ENCODE results near the gene CCDC92.

Gene CCDC92

DNA sequence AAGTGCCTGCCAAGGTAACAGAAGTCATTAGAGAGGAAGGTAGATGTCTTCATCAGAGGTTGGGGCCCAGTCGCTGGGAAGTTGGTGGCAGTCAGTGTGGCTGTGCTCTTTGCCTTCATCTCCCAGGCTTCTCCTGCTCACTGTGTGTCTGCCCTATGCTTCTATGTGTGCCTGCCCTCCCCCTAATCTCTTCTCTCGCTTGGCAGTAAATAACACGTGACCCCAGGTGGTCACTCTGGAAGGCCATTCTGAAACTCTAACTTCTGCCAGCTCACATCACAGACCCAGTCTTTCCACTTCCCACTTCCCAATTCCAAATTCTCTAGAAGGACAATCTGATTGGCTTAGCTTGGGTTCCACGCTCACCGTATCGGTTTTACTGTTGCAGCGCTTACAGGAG, 9.6 kb upstream of the CCDC92 start:
- no peaks in the 10 kb centered on the region for H3K27me3 Mint-ChIP-seq (ENCODE audit: low read depth)
- H3K4me3 Mint-ChIP-seq = no peak overlapping the region
- TF ChIP-seq, protein P1, sequence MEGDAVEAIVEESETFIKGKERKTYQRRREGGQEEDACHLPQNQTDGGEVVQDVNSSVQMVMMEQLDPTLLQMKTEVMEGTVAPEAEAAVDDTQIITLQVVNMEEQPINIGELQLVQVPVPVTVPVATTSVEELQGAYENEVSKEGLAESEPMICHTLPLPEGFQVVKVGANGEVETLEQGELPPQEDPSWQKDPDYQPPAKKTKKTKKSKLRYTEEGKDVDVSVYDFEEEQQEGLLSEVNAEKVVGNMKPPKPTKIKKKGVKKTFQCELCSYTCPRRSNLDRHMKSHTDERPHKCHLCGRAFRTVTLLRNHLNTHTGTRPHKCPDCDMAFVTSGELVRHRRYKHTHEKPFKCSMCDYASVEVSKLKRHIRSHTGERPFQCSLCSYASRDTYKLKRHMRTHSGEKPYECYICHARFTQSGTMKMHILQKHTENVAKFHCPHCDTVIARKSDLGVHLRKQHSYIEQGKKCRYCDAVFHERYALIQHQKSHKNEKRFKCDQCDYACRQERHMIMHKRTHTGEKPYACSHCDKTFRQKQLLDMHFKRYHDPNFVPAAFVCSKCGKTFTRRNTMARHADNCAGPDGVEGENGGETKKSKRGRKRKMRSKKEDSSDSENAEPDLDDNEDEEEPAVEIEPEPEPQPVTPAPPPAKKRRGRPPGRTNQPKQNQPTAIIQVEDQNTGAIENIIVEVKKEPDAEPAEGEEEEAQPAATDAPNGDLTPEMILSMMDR (IDR thresholded peaks at IDR 0.05; ENCODE audit: unreplicated experiment in 3 of 3) = no peak
- peaks cover 32% of the 10 kb centered on the region for H3K36me3 Mint-ChIP-seq (ENCODE audit: low read depth)
- H3K27ac Mint-ChIP-seq = no peak overlapping the region
- peaks cover 25% of the 10 kb centered on the region for H3K4me1 Mint-ChIP-seq
- no peaks in the 10 kb centered on the region for H3K9me3 Mint-ChIP-seq

DNA sequence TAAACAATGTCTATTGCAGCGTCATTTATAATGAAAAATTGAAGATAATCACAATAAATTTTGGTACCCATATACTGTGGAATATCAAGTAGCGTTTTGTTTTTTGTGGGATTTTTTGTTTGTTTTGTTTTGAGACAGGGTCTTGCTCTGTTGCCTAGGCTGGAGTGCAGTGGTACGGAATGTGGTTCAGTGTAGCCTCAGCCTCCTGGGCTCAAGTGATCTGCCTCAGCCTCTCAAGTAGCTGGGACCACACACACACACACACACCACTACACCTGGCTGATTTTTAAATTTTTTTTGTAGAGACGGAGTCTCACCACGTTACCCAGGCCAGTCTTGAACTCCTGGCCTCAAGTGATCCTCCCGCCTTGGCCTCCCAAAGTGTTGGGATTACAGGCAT, 6.9 kb upstream of the CCDC92 start:
- Mint-ChIP-seq H3K36me3 (ENCODE audit: low read depth) (peaks cover 51% of the 10 kb centered on the region), H3K4me1 (peaks cover 17% of the 10 kb centered on the region), H3K27me3 (ENCODE audit: low read depth) (no peaks in the 10 kb centered on the region), H3K4me3 (no peak overlapping the region), H3K27ac (no peak overlapping the region), H3K9me3 (no peaks in the 10 kb centered on the region)
- TF ChIP-seq, protein P1 (IDR thresholded peaks at IDR 0.05; ENCODE audit: unreplicated experiment in 3 of 3) = no peak

- Mint-ChIP-seq H3K27me3 (ENCODE audit: low read depth) (no peaks in the 10 kb centered on the region), H3K4me1 (peaks cover 21% of the 10 kb centered on the region), H3K27ac (peak overlapping the region in 1 of 3 experiments; percentile 2), H3K9me3 (no peaks in the 10 kb centered on the region), H3K4me3 (no peak overlapping the region), H3K36me3 (ENCODE audit: low read depth) (peaks cover 38% of the 10 kb centered on the region)
- TF ChIP-seq, protein P1 (IDR thresholded peaks at IDR 0.05; ENCODE audit: unreplicated experiment in 3 of 3) = no peak
Observed at GRCh38 chr12:123976227-123976826, 3.7 kb upstream of the CCDC92 start.

GRCh38 chr12:123973552-123974341, 1.1 kb upstream of the CCDC92 start:
- H3K27me3 Mint-ChIP-seq (ENCODE audit: low read depth) = no peaks in the 10 kb centered on the region
- H3K4me1 Mint-ChIP-seq = peaks cover 45% of the 10 kb centered on the region
- no peaks in the 10 kb centered on the region for H3K9me3 Mint-ChIP-seq
- peak overlapping the region; percentile 95 to 99 (median 97) for H3K4me3 Mint-ChIP-seq
- H3K36me3 Mint-ChIP-seq (ENCODE audit: low read depth) = peaks cover 30% of the 10 kb centered on the region
- TF ChIP-seq, protein P1 (IDR thresholded peaks at IDR 0.05; ENCODE audit: unreplicated experiment in 3 of 3) = no peak
- H3K27ac Mint-ChIP-seq = peak overlapping the region; percentile 90 to 95 (median 95)

DNA sequence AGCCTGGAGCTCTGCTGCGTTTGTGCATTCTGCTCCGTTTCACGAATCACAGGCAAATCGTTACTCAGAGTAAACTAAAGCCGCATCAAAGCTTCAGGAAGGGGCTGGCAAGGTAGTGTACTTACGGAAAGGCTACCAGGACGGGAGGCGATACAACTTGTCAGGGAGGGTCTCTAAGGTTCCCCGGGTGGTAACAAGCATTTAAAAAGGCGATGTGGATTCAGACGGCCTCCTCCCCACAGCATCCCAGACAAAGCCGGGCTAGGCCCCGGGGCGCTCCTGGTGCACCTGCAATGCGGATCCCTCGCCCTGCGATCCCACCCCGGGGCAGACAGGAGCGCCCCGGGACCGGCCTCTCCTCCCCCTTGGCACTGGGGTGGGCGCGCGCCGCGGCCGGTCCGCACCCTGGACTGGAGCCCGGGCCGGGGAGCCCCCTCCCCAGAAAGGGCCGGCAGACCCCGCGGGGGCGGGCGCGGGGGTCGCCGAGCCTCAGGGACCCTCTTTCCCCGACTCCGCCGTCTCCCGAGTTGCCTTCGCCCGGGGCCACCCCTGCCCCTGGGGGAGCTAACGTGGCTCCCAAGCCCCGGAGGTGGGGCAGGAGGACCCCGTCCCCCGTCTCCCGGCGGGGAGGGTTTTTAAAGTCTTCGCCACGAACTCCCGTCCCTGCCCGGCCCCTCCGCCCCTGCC, 718 bp downstream of the CCDC92 start:
- no peaks in the 10 kb centered on the region for H3K27me3 Mint-ChIP-seq (ENCODE audit: low read depth)
- H3K9me3 Mint-ChIP-seq = no peaks in the 10 kb centered on the region
- H3K36me3 Mint-ChIP-seq (ENCODE audit: low read depth) = peaks cover 20% of the 10 kb centered on the region
- TF ChIP-seq, protein P1 (IDR thresholded peaks at IDR 0.05; ENCODE audit: unreplicated experiment in 3 of 3) = no peak
- H3K4me3 Mint-ChIP-seq = peak overlapping the region; percentile 97 to 99 (median 98)
- H3K4me1 Mint-ChIP-seq = peaks cover 49% of the 10 kb centered on the region
- H3K27ac Mint-ChIP-seq = peak overlapping the region; percentile 94 to 99 (median 94)
